SU-DHL-6 (cell line): ENCODE results near the gene EIF2B2.

ENCODE experiments used
- CTCF ChIP-seq: fragments of 200-600 bp; sonication (generic); IDR thresholded peaks from one replicate; pipeline ENCODE4 v1.5.1; 2017; ENCODE audit warnings: antibody characterized with exemption, mild to moderate bottlenecking, low read length, moderate library complexity; ENCODE audit not compliant: insufficient read depth, poor library complexity, severe bottlenecking
- EZH2phosphoT487 ChIP-seq: fragments of 200-600 bp; sonication (generic), shearing (Covaris generic); conservative IDR thresholded peaks from 2 replicates; pipeline ENCODE4 v1.6.1; 2018; ENCODE audit warnings: mild to moderate bottlenecking, antibody characterized with exemption, low read length, moderate library complexity, mixed read lengths

GRCh38 chr14:75011356-75011994, 8.8 kb downstream of the EIF2B2 start:
- TF ChIP-seq CTCF (no peak), EZH2phosphoT487 (no peak)
